Stimulated activated naive CD8-positive, alpha-beta T cell treated with anti-CD3 and anti-CD28 coated beads, Interleukin-15, Interleukin-2, amounts not matched to agents 100 ng/mL and 50 ng/mL, for 24 hours (primary cell): ENCODE measurements around the gene TMEM212.

Experiments used
- H3K27ac Mint-ChIP-seq: one replicate; pipeline ENCODE4 v1.8.0; 2021; ENCODE audit warnings: mild to moderate bottlenecking, mixed read lengths
- H3K27me3 Mint-ChIP-seq: one replicate; pipeline ENCODE4 v1.8.0; 2021; ENCODE audit warnings: mixed read lengths
- H3K36me3 Mint-ChIP-seq: one replicate; pipeline ENCODE4 v1.8.0; 2021; ENCODE audit warnings: low read depth, mixed read lengths
- H3K4me1 Mint-ChIP-seq: one replicate; pipeline ENCODE4 v1.8.0; 2021; ENCODE audit warnings: low read depth, mixed read lengths
- H3K4me3 Mint-ChIP-seq: one replicate; pipeline ENCODE4 v1.8.0; 2021; ENCODE audit warnings: mild to moderate bottlenecking, mixed read lengths
- H3K9me3 Mint-ChIP-seq: one replicate; pipeline ENCODE4 v1.8.0; 2021; ENCODE audit warnings: mixed read lengths

The TMEM212 gene

DNA sequence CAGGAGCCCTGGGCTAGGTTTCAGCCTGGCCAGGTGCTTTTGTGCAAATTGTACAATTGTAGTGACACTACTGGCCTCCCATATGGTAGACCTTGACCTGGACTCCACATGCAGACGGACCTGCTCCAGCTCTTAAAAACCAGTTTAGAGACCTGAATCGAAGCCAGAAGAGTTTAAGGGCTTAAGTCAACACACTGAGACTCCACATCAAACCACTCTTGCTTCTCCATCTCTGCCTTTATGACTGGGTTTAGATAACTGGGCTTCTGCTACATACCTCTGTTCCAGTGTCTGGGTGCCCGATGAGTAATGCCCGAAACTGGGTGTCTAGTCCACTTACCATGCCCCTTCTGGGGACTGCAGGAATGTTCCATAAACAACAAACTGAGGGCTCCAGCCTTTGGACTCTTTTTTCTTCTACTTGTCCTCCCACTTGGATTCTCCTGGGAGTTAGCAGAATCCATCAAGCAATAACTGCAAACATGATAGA is 32.8 kb downstream of the TMEM212 start:
- H3K4me1 Mint-ChIP-seq, result peaks cover 33% of the 10 kb centered on the region
- H3K9me3 Mint-ChIP-seq, result no peaks in the 10 kb centered on the region
- peaks cover 16% of the 10 kb centered on the region for H3K27me3 Mint-ChIP-seq
- H3K4me3 Mint-ChIP-seq, result peak overlapping the region; percentile 30
- H3K36me3 Mint-ChIP-seq, result no peaks in the 10 kb centered on the region
- H3K27ac Mint-ChIP-seq, result peak overlapping the region; percentile 82

DNA sequence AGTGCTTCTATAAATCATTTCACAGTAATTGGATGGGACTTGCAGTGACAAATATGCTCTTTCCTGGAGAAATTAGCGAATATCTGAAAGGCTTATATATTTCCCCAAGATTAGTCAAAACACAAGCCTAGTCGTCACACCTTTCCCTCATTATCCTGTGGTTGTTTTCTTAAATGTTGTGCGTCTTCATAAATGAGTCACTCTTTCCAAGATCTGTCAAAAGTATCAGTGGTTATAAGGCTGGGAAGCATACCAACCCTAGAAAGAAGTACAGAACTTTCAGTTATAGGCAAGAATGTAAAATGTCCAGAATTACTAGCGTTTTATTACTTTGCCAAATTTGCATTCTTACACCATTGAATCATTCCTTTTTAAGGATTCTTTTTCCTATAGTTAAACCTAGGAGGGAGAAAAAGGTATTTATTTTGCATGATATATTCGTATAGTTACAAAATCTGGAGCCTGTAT is 33.6 kb downstream of the TMEM212 start:
- Mint-ChIP-seq H3K27ac (peak overlapping the region; percentile 82), H3K4me1 (peaks cover 31% of the 10 kb centered on the region), H3K4me3 (peak overlapping the region; percentile 8), H3K36me3 (no peaks in the 10 kb centered on the region), H3K27me3 (peaks cover 19% of the 10 kb centered on the region), H3K9me3 (no peaks in the 10 kb centered on the region)

DNA sequence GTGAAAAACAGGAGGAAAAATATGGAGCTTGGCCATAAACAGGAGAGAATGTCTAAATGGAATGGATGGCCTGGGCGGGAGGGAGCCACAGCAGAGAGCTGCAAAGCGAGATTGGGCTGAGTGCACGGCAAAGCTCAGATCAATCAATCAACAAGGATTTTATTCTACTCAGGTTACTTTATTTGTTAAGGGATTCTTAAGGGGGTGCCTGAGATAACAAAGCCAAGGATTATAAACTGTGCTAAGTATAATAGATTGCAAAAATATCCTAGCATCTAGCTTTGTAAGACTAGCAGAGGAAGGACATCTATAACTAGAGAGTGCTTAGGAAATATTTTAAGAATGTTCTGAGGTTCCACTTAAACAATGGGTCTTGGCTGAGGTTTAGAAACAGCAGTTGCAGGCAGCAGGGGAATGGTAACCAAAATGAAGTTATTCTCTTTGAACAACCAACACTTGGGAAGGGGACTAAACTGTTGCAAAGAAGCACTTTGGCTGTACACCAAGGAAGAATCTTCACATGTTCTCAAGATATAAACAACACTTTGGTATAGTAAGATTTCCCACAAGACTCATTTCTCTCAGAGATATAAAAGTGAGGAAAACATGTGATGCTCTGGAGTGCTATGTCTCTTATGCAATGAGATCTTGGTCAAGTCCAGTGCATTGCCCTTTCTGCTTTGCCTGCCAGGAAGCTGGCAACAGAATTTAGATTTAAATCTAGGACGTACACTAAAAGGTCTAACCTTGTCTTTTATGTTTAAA is 35.5 kb downstream of the TMEM212 start:
- H3K27ac Mint-ChIP-seq, result no peak overlapping the region
- no peaks in the 10 kb centered on the region for H3K9me3 Mint-ChIP-seq
- peaks cover 24% of the 10 kb centered on the region for H3K27me3 Mint-ChIP-seq
- peaks cover 28% of the 10 kb centered on the region for H3K4me1 Mint-ChIP-seq
- H3K36me3 Mint-ChIP-seq, result no peaks in the 10 kb centered on the region
- no peak overlapping the region for H3K4me3 Mint-ChIP-seq

DNA sequence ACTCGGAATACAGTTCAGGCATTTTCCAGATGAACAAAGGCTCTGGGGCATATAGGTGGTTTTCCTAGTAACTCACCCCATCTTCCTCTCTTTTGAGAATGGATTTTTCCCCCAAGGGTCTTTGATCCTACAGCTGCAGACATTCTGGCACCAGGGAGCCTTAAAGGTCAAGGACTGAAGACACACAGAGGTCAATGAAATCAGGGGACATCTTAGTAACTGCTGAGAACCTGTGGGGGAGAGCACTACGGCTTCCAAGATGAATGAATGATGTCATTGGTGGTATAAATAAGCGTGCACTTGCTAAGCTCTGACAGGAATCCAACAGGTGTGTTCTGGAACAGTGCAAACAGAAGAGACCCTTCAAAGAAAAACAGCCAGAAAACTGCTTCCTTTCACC is 36.3 kb downstream of the TMEM212 start:
- Mint-ChIP-seq H3K27me3 (peaks cover 28% of the 10 kb centered on the region), H3K27ac (no peak overlapping the region)

DNA sequence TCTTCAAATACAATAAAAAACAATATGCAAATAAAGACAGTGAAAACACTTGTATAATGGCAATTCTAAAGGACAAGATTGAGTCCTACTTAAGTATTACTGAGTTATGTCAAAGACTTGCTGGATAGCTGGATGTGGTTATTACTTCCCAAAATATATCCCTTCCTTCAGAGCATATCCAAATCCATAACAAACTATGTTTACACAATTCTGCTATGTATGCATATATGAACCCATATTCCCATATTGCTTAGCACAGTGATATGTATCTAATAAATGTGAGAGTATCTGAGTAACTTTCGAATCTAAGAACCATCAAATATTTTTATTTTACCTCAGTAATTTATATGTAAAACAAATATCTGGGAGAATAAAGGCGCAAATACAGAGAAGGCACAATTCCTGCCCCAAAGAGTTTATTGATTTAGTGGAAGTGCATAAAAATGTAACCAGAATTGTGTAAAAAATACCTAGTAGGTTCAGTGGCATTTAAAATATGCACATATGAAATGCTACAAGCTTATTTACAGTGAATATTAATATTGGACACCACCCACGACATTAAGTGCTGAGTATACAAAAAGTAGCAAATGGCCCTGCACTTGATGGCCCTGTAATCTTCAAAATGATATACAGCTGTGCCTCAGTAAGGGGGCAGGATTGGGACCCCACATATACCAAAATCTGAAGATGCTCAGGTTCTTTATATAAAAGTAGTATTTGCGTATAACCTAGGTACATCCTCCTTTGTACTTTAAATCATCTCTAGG is 37.1 kb downstream of the TMEM212 start:
- H3K4me1 Mint-ChIP-seq, result peaks cover 18% of the 10 kb centered on the region
- no peaks in the 10 kb centered on the region for H3K9me3 Mint-ChIP-seq
- peaks cover 34% of the 10 kb centered on the region for H3K27me3 Mint-ChIP-seq
- no peak overlapping the region for H3K27ac Mint-ChIP-seq
- no peaks in the 10 kb centered on the region for H3K36me3 Mint-ChIP-seq
- no peak overlapping the region for H3K4me3 Mint-ChIP-seq

More for the DNA sequence above, 36.3 kb downstream of the TMEM212 start:
- Mint-ChIP-seq H3K36me3 (no peaks in the 10 kb centered on the region), H3K4me3 (no peak overlapping the region), H3K9me3 (no peaks in the 10 kb centered on the region), H3K4me1 (peaks cover 22% of the 10 kb centered on the region)

DNA sequence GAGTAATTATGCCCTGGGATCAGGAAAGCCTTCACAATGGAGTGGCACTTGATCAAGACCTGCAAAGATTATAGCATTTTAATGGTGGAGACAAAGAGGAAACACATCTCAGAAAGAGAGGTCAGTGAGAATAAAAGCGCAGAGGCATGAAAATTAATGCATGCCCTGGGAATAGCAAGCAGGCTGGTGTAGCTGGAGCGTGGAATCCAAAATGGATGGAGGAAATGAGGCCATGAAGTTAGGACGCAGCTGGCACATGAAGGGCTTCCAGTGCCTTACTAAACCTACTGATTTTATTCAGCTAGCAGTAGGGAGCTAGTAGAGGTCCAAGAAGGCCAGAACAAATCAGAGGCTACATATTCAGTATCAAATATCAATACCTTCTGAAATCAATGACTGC is 38.1 kb downstream of the TMEM212 start:
- Mint-ChIP-seq H3K36me3 (no peaks in the 10 kb centered on the region), H3K4me3 (no peak overlapping the region)

DNA sequence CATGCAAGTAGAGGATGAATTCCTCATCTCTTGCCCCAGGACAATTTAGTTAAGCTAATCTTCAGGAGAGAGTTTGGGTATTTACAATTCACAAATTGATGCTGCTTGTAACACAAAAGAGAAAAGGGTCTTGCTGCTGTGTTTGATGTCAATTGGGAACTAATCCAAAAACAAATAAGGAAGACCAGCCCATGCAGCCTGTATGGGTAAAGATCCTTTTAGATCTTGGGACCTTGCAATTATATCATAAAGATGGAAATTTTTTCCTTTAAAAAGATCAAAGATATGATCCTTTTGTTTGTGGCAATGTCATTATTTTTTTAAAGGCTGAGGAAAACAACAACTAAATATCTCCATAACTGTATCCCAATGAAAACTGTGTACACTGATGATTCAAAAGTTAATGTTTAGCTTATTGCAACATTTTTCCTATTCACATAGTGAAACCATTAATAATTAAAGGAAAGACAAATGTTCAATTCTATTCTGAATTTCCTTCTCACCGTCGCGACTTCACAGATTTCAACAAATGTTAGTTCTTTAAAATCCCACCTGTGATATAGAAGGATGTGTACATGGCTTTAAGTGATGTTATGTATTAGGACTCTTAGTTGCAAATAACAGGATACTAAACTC is 40.2 kb downstream of the TMEM212 start:
- no peak overlapping the region for H3K27ac Mint-ChIP-seq
- no peaks in the 10 kb centered on the region for H3K36me3 Mint-ChIP-seq
- H3K27me3 Mint-ChIP-seq, result peaks cover 35% of the 10 kb centered on the region
- no peaks in the 10 kb centered on the region for H3K4me1 Mint-ChIP-seq
- no peak overlapping the region for H3K4me3 Mint-ChIP-seq
- no peaks in the 10 kb centered on the region for H3K9me3 Mint-ChIP-seq

More for the DNA sequence above, 38.1 kb downstream of the TMEM212 start:
- Mint-ChIP-seq H3K27me3 (peaks cover 34% of the 10 kb centered on the region), H3K4me1 (peaks cover 9% of the 10 kb centered on the region), H3K9me3 (no peaks in the 10 kb centered on the region), H3K27ac (no peak overlapping the region)

DNA sequence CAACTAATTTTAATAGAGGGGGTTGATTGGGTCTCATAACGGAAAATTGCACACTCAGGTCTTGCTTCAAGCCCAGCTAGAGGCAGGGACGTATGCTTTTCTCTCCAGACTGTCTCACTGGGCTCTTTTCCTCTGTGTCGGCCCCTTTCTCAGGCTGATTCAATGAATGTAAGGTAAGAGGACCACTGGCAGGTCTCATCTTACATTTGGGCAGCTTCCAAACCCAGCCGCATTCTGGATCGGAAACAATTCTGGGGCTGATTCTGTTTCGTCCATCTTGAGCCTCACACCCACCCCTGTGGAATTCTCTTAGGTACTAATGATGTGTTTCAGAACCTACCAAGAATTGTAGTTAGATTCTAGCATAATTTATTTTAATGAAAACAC is 40.7 kb downstream of the TMEM212 start:
- H3K27me3 Mint-ChIP-seq, result peaks cover 30% of the 10 kb centered on the region
- H3K36me3 Mint-ChIP-seq, result no peaks in the 10 kb centered on the region
- no peaks in the 10 kb centered on the region for H3K9me3 Mint-ChIP-seq
- no peak overlapping the region for H3K4me3 Mint-ChIP-seq
- H3K27ac Mint-ChIP-seq, result no peak overlapping the region
- no peaks in the 10 kb centered on the region for H3K4me1 Mint-ChIP-seq

DNA sequence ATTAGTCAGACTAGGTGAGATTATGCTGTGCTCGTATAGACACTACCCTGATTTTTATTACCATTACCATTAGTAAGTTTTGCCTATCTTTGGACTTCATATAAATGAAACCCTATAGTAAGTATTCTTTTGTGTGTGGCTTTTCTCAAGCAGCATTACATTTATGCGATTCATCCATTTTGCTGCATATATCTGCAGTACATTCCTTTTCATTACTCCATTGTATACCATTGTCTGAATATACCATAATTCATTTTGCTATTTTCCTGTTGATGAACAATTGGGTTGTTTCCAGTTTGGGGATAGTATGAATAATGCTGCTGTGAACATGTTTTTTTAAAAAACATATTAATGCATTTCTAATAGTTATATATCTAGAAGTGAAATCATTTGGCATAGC is 45.3 kb downstream of the TMEM212 start:
- no peak overlapping the region for H3K4me3 Mint-ChIP-seq
- H3K27ac Mint-ChIP-seq, result no peak overlapping the region
- peaks cover 12% of the 10 kb centered on the region for H3K4me1 Mint-ChIP-seq
- H3K36me3 Mint-ChIP-seq, result no peaks in the 10 kb centered on the region
- no peaks in the 10 kb centered on the region for H3K9me3 Mint-ChIP-seq
- H3K27me3 Mint-ChIP-seq, result peaks cover 18% of the 10 kb centered on the region

DNA sequence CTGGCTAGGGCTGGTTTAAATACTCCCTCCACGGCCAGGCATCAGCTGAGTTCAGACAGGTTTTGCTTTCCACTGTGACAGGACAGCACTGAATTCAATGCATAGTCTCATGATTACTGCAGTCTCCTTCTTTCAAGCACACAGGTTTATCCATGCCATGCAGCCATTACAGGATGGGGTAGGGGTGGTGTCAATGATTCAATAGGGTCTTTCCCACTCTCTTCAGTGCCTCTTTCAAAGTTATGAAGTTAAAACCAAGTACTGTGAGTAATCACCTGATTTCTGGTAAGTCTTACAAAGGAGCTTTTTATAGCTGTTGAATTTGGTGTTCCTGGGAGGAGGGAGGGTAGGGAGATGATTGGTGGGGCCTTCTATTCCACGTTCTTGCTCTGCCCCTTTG is 47.2 kb downstream of the TMEM212 start:
- H3K36me3 Mint-ChIP-seq, result no peaks in the 10 kb centered on the region
- H3K27ac Mint-ChIP-seq, result no peak overlapping the region
- H3K4me3 Mint-ChIP-seq, result no peak overlapping the region
- peaks cover 12% of the 10 kb centered on the region for H3K4me1 Mint-ChIP-seq
- peaks cover 21% of the 10 kb centered on the region for H3K27me3 Mint-ChIP-seq
- no peaks in the 10 kb centered on the region for H3K9me3 Mint-ChIP-seq

DNA sequence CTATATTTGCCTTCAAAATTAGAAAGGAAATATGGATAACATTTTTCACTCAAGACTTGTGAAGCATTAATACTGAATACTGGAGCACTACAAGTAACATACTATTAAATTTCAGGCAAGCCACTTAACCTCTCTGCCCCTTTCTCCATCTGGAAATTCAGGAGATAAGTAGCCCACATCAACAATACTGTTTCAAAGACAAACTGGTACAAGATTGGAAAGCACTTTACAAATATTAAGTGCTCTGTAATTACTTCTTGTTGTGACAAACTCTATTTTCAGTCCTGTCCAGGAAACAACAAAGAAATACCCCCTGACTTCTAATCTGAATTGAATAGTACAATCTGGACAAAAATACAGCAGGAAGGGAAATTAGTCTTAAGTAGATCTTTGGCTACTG is 49.3 kb downstream of the TMEM212 start:
- H3K27me3 Mint-ChIP-seq, result peaks cover 26% of the 10 kb centered on the region
- no peaks in the 10 kb centered on the region for H3K9me3 Mint-ChIP-seq
- H3K4me1 Mint-ChIP-seq, result peaks cover 12% of the 10 kb centered on the region
- no peaks in the 10 kb centered on the region for H3K36me3 Mint-ChIP-seq
- H3K27ac Mint-ChIP-seq, result no peak overlapping the region
- no peak overlapping the region for H3K4me3 Mint-ChIP-seq

DNA sequence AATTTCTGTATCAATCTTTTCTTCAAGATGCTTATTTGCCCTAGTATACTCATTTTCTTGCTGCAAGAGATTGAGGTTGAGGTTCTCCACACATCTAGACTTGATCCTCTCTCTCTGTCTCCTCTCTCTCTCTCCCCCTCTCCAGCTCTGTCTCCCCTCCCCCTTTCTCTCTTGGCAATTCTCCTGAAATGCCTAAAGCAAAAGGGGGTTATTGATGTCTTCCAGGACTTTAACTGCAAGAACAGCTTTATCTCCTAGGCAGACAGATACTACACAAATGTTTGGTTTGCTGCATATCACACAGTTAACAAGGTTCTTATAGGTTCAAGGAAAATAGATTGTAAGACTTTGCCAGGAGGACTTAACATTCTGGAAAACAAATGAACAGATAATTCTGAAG is 52.1 kb downstream of the TMEM212 start:
- Mint-ChIP-seq H3K27ac (no peak overlapping the region), H3K27me3 (peaks cover 31% of the 10 kb centered on the region), H3K36me3 (no peaks in the 10 kb centered on the region), H3K4me1 (peaks cover 11% of the 10 kb centered on the region), H3K4me3 (no peak overlapping the region), H3K9me3 (no peaks in the 10 kb centered on the region)

DNA sequence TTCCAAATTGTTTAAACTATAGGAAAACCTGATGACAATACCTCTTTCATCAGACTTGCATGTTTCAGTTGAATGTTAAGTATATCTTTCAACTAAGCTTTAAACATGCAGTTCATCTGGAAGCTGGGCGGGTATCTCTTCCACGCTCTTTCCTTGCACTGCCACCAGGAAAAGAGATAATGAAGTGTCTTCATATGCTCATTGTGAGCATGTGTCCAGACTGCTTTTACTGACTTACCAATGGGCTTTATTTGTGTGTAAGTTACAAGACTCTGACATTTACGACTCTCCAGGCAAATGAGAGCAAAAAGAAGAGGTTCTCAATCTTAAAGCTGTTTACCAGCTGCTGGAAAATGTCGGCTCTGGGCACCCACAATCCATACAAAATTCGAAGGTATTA is 52.8 kb downstream of the TMEM212 start:
- Mint-ChIP-seq H3K36me3 (no peaks in the 10 kb centered on the region), H3K27ac (no peak overlapping the region), H3K4me1 (peaks cover 5% of the 10 kb centered on the region), H3K4me3 (no peak overlapping the region), H3K9me3 (no peaks in the 10 kb centered on the region), H3K27me3 (peaks cover 32% of the 10 kb centered on the region)

DNA sequence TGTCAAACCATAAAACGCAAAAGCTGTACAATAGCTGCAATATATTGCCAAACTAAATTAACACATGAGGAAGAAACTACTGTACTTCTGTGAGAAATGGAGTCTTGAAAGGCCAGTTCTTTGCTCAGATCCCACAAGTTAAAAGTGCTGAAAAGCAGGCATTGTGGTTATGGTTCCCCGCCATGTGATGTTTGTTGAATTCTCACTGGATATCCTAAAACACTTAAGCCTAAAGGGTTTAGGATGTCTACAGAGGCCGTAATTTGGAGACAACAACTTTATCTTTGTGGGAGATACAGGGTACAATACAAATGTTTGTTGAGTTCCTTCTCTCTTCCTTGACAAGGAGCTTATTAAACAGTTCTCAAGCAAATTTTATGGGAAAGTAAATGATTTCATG is 53.2 kb downstream of the TMEM212 start:
- Mint-ChIP-seq H3K9me3 (no peaks in the 10 kb centered on the region), H3K4me1 (peaks cover 2% of the 10 kb centered on the region), H3K4me3 (no peak overlapping the region), H3K27me3 (peaks cover 36% of the 10 kb centered on the region), H3K36me3 (no peaks in the 10 kb centered on the region), H3K27ac (no peak overlapping the region)

DNA sequence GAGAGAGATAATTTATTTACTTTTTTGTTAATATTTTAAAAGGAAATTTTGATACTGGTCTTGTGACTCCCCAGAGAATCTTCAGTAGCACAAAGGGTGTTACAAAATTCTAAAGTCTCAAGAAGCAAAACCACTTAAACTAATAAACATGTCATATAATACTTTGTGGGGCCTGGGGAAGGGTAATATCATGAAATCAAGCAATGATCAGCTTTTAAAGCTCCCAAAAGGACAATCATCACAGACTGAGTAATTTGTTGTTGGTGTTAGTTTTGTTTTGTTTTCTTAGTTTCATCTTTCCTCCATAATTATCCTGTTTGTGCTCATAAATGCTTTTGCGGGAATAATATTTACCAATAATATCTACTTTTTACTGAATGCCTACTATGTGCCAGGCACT is 55.0 kb downstream of the TMEM212 start:
- H3K4me3 Mint-ChIP-seq, result no peak overlapping the region
- peaks cover 41% of the 10 kb centered on the region for H3K27me3 Mint-ChIP-seq
- H3K9me3 Mint-ChIP-seq, result no peaks in the 10 kb centered on the region
- H3K4me1 Mint-ChIP-seq, result no peaks in the 10 kb centered on the region
- H3K27ac Mint-ChIP-seq, result no peak overlapping the region
- no peaks in the 10 kb centered on the region for H3K36me3 Mint-ChIP-seq
